ENCODE data around the gene LGALS8.

LGALS8 gene

GRCh38 chr1:236508593-236509027 lies 15.2 kb upstream of the LGALS8 start:
- FAIRE-seq (peak; percentile 64), DNase-seq (ENCODE audit: insufficient read length, low spot score) (no peak)

- DNase-seq (ENCODE audit: insufficient read length, low spot score) (no peak), FAIRE-seq (no peak)
These were observed 14.6 kb upstream of the LGALS8 start for GRCh38 chr1:236509203-236509602.

GRCh38 chr1:236509647-236510401 lies 14.0 kb upstream of the LGALS8 start:
- DNase-seq (ENCODE audit: insufficient read length, low spot score) (no peak), FAIRE-seq (no peak)

GRCh38 chr1:236511735-236512418 lies 11.9 kb upstream of the LGALS8 start:
- no peak for FAIRE-seq
- no peak for DNase-seq (ENCODE audit: insufficient read length, low spot score)

- FAIRE-seq = no peak
These were observed 8.9 kb upstream of the LGALS8 start for GRCh38 chr1:236514703-236515442.

GRCh38 chr1:236515443-236515958 lies 8.3 kb upstream of the LGALS8 start:
- DNase-seq (ENCODE audit: insufficient read length, low spot score) = no peak
- FAIRE-seq = no peak

More at GRCh38 chr1:236514703-236515442, 8.9 kb upstream of the LGALS8 start:
- DNase-seq (ENCODE audit: insufficient read length, low spot score) = no peak

- FAIRE-seq = no peak
- DNase-seq (ENCODE audit: insufficient read length, low spot score) = no peak
These were observed 6.7 kb upstream of the LGALS8 start for GRCh38 chr1:236516929-236517704.

GRCh38 chr1:236518322-236518721 lies 5.5 kb upstream of the LGALS8 start:
- FAIRE-seq (no peak), DNase-seq (ENCODE audit: insufficient read length, low spot score) (no peak)

GRCh38 chr1:236520445-236521005 lies 3.3 kb upstream of the LGALS8 start:
- no peak for DNase-seq (ENCODE audit: insufficient read length, low spot score)
- no peak for FAIRE-seq

- DNase-seq (ENCODE audit: insufficient read length, low spot score) = no peak
- no peak for FAIRE-seq
These were observed 662 bp upstream of the LGALS8 start for GRCh38 chr1:236522937-236523703.

GRCh38 chr1:236524142-236524894 lies 536 bp downstream of the LGALS8 start:
- FAIRE-seq (peak; percentile 94), DNase-seq (ENCODE audit: insufficient read length, low spot score) (peak; percentile 59)

GRCh38 chr1:236524895-236525184 lies 1.1 kb downstream of the LGALS8 start:
- FAIRE-seq (no peak), DNase-seq (ENCODE audit: insufficient read length, low spot score) (no peak)

GRCh38 chr1:236526079-236526478 lies 2.3 kb downstream of the LGALS8 start:
- DNase-seq (ENCODE audit: insufficient read length, low spot score) (no peak), FAIRE-seq (no peak)

- no peak for DNase-seq (ENCODE audit: insufficient read length, low spot score)
- FAIRE-seq = peak; percentile 4
These were observed 6.5 kb downstream of the LGALS8 start for GRCh38 chr1:236530286-236530685.

GRCh38 chr1:236530959-236531358 lies 7.2 kb downstream of the LGALS8 start:
- DNase-seq (ENCODE audit: insufficient read length, low spot score) = no peak

GRCh38 chr1:236532850-236533249 lies 9.1 kb downstream of the LGALS8 start:
- DNase-seq (ENCODE audit: insufficient read length, low spot score) (no peak), FAIRE-seq (no peak)

More at GRCh38 chr1:236530959-236531358, 7.2 kb downstream of the LGALS8 start:
- no peak for FAIRE-seq

- FAIRE-seq (no peak), DNase-seq (ENCODE audit: insufficient read length, low spot score) (no peak)
These were observed 10.4 kb downstream of the LGALS8 start for GRCh38 chr1:236534151-236534651.

- FAIRE-seq (no peak), DNase-seq (ENCODE audit: insufficient read length, low spot score) (no peak)
These were observed 11.4 kb downstream of the LGALS8 start for GRCh38 chr1:236535190-236535589.

Measured in GM19239 (cell line).